Measurements from ENCODE around the gene SPDYA. TPM values are rescaled to one million over a fixed set of nuclear protein-coding genes. Genes with fewer than 3 reads are reported as not detected.
"Not testable (repeated sequence)": the region's sequence is repeated elsewhere in the genome, so short reads cannot be mapped to it uniquely, and the experiment has no call there.

Gene SPDYA
- polyA plus RNA-seq, 1 experiment = 0.22 TPM

GRCh38 chr2:28778392-28778791 lies 32.2 kb upstream of the SPDYA start:
- CTCF ChIA-PET = interaction anchor here (0.8 kb wide), 1 partner anchor 212 kb away, joined by 3 read pairs; no protein-coding TSS in a partner anchor

DNA sequence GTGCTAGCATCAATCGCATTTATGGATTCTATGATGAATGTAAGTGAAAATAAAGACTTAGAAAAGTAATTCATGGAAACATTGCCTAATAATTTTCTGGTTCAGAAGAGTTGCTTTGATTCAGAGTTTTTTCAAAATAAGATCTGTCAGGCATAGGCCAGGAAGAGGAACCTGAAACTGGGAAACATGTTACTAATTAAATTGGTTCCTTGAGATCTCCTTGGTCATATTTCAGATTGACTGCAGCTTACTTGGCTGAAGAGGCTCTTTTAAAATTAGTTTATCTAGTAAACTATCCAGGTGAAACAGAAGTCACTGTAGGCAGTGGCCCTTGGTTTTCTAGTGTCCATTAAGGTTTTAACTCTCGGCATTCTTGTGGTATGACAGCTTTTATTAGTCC lies 31.6 kb upstream of the SPDYA start:
- H3K27ac ChIP-seq (ENCODE audit: low read depth, low read length) = no peak overlapping the region
- H3K4me3 ChIP-seq (ENCODE audit: low read depth, low read length) = no peak overlapping the region
- TF ChIP-seq, protein P1, sequence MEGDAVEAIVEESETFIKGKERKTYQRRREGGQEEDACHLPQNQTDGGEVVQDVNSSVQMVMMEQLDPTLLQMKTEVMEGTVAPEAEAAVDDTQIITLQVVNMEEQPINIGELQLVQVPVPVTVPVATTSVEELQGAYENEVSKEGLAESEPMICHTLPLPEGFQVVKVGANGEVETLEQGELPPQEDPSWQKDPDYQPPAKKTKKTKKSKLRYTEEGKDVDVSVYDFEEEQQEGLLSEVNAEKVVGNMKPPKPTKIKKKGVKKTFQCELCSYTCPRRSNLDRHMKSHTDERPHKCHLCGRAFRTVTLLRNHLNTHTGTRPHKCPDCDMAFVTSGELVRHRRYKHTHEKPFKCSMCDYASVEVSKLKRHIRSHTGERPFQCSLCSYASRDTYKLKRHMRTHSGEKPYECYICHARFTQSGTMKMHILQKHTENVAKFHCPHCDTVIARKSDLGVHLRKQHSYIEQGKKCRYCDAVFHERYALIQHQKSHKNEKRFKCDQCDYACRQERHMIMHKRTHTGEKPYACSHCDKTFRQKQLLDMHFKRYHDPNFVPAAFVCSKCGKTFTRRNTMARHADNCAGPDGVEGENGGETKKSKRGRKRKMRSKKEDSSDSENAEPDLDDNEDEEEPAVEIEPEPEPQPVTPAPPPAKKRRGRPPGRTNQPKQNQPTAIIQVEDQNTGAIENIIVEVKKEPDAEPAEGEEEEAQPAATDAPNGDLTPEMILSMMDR (IDR thresholded peaks at IDR 0.05; ENCODE audit: low read depth, low read length) = no peak
- POLR2A ChIA-PET = no interaction called here
- DNase-seq (ENCODE audit: low read depth, low spot score) = no peak
- no peaks in the 10 kb centered on the region for H3K27me3 ChIP-seq (ENCODE audit: control insufficient read depth, insufficient read depth, low read length)
- CTCF ChIA-PET = interaction anchor here (0.8 kb wide), 1 partner anchor 213 kb away, joined by 3 read pairs; no protein-coding TSS in a partner anchor
- no peaks in the 10 kb centered on the region for H3K9me3 ChIP-seq (ENCODE audit: control insufficient read depth, insufficient read depth, low read length)

More at GRCh38 chr2:28778392-28778791, 32.2 kb upstream of the SPDYA start:
- DNase-seq (ENCODE audit: low read depth, low spot score) = no peak
- H3K27me3 ChIP-seq (ENCODE audit: control insufficient read depth, insufficient read depth, low read length) = no peaks in the 10 kb centered on the region
- TF ChIP-seq, protein P1 (IDR thresholded peaks at IDR 0.05; ENCODE audit: low read depth, low read length) = no peak
- H3K4me3 ChIP-seq (ENCODE audit: low read depth, low read length) = no peak overlapping the region
- no peaks in the 10 kb centered on the region for H3K9me3 ChIP-seq (ENCODE audit: control insufficient read depth, insufficient read depth, low read length)
- no peak overlapping the region for H3K27ac ChIP-seq (ENCODE audit: low read depth, low read length)
- POLR2A ChIA-PET = no interaction called here

- Histone ChIP-seq H3K4me3 (ENCODE audit: low read depth, low read length) (no peak overlapping the region), H3K27ac (ENCODE audit: low read depth, low read length) (no peak overlapping the region), H3K9me3 (ENCODE audit: control insufficient read depth, insufficient read depth, low read length) (no peaks in the 10 kb centered on the region), H3K27me3 (ENCODE audit: control insufficient read depth, insufficient read depth, low read length) (no peaks in the 10 kb centered on the region)
- ChIA-PET POLR2A (no interaction called here), CTCF (interaction anchor here (1.4 kb wide), 1 partner anchor 186 kb away, joined by 4 read pairs; no protein-coding TSS in a partner anchor)
- DNase-seq (ENCODE audit: low read depth, low spot score) = no peak
- TF ChIP-seq, protein P1 (IDR thresholded peaks at IDR 0.05; ENCODE audit: low read depth, low read length) = no peak
Observed at GRCh38 chr2:28780496-28780895, 30.1 kb upstream of the SPDYA start.

GRCh38 chr2:28782423-28782822 lies 28.2 kb upstream of the SPDYA start:
- DNase-seq (ENCODE audit: low read depth, low spot score) = no peak
- no peaks in the 10 kb centered on the region for H3K27me3 ChIP-seq (ENCODE audit: control insufficient read depth, insufficient read depth, low read length)
- H3K9me3 ChIP-seq (ENCODE audit: control insufficient read depth, insufficient read depth, low read length) = no peaks in the 10 kb centered on the region
- H3K4me3 ChIP-seq (ENCODE audit: low read depth, low read length) = no peak overlapping the region
- ChIA-PET CTCF (interaction anchor here (1.6 to 1.8 kb wide), 2 partner anchors 9 to 188 kb away, joined by 4 to 7 read pairs; no protein-coding TSS in a partner anchor), POLR2A (no interaction called here)
- H3K27ac ChIP-seq (ENCODE audit: low read depth, low read length) = no peak overlapping the region
- TF ChIP-seq, protein P1 (IDR thresholded peaks at IDR 0.05; ENCODE audit: low read depth, low read length) = no peak

GRCh38 chr2:28784570-28784969 lies 26.1 kb upstream of the SPDYA start:
- CTCF ChIA-PET = interaction anchor here (0.7 to 1.9 kb wide), 4 partner anchors 9 to 1102 kb away, joined by 3 to 7 read pairs (median 5); no protein-coding TSS in a partner anchor
- H3K27me3 ChIP-seq (ENCODE audit: control insufficient read depth, insufficient read depth, low read length); H3K27ac ChIP-seq (ENCODE audit: low read depth, low read length); DNase-seq (ENCODE audit: low read depth, low spot score); H3K4me3 ChIP-seq (ENCODE audit: low read depth, low read length); POLR2A ChIA-PET; H3K9me3 ChIP-seq (ENCODE audit: control insufficient read depth, insufficient read depth, low read length): not testable (repeated sequence)

All from AG04450 (cell line).